ENCODE measurements around the gene SLC23A2. TPM values are rescaled to one million over a fixed set of nuclear protein-coding genes. Genes with fewer than 3 reads are reported as not detected.

Gene SLC23A2
- polyA plus RNA-seq, 1 donor from 2014 or later: 38.3 TPM

GRCh38 chr20:4920655-4921054 lies 80.7 kb downstream of the SLC23A2 start:
- Histone ChIP-seq H3K79me2 (replicated peaks; ENCODE audit: insufficient read depth, low read length) (no peaks in the 10 kb centered on the region), H3K36me3 (ENCODE audit: insufficient read depth, low read length) (no peaks in the 10 kb centered on the region), H3F3A (ENCODE audit: insufficient read depth, low read length, poor library complexity, severe bottlenecking) (no peaks in the 10 kb centered on the region), H4K20me1 (ENCODE audit: insufficient read depth) (no peaks in the 10 kb centered on the region), H3K27ac (ENCODE audit: low read length) (no peak overlapping the region), H3K9me2 (ENCODE audit: insufficient read depth, low read length) (no peaks in the 10 kb centered on the region), H3K4me3 (ENCODE audit: low read length) (no peak overlapping the region), H3K4me2 (ENCODE audit: low read length) (no peak overlapping the region), H3K9me3 (ENCODE audit: low read length) (no peaks in the 10 kb centered on the region), H2AFZ (ENCODE audit: low read depth, low read length) (no peak overlapping the region), H3K9ac (ENCODE audit: low read length) (no peak overlapping the region), H3K27me3 (ENCODE audit: insufficient read depth, low read depth, low read length) (no peaks in the 10 kb centered on the region)
- TF ChIP-seq POLR2AphosphoS5 (IDR thresholded peaks at IDR 0.05) (no peak), REST (IDR thresholded peaks at IDR 0.05; ENCODE audit: borderline replicate concordance) (no peak), EZH2 (IDR thresholded peaks at IDR 0.05; ENCODE audit: borderline replicate concordance, insufficient read depth, low read length, poor library complexity, severe bottlenecking) (no peak)

GRCh38 chr20:4920131-4920530 lies 81.2 kb downstream of the SLC23A2 start:
- Histone ChIP-seq H3K36me3 (ENCODE audit: insufficient read depth, low read length) (no peaks in the 10 kb centered on the region), H3K9ac (ENCODE audit: low read length) (no peak overlapping the region), H3K9me3 (ENCODE audit: low read length) (no peaks in the 10 kb centered on the region), H3K4me2 (ENCODE audit: low read length) (no peak overlapping the region), H3K4me3 (ENCODE audit: low read length) (no peak overlapping the region), H3K27me3 (ENCODE audit: insufficient read depth, low read depth, low read length) (no peaks in the 10 kb centered on the region), H4K20me1 (ENCODE audit: insufficient read depth) (no peaks in the 10 kb centered on the region), H2AFZ (ENCODE audit: low read depth, low read length) (no peak overlapping the region), H3K9me2 (ENCODE audit: insufficient read depth, low read length) (no peaks in the 10 kb centered on the region), H3K79me2 (replicated peaks; ENCODE audit: insufficient read depth, low read length) (no peaks in the 10 kb centered on the region), H3F3A (ENCODE audit: insufficient read depth, low read length, poor library complexity, severe bottlenecking) (no peaks in the 10 kb centered on the region), H3K27ac (ENCODE audit: low read length) (no peak overlapping the region)
- TF ChIP-seq RAD21 (conservative IDR thresholded peaks at IDR 0.05) (no peak), SMC3 (conservative IDR thresholded peaks at IDR 0.05; ENCODE audit: poor library complexity) (no peak), POLR2AphosphoS5 (IDR thresholded peaks at IDR 0.05) (no peak), EZH2 (IDR thresholded peaks at IDR 0.05; ENCODE audit: borderline replicate concordance, insufficient read depth, low read length, poor library complexity, severe bottlenecking) (no peak), MXI1 (conservative IDR thresholded peaks at IDR 0.05; ENCODE audit: poor library complexity, severe bottlenecking) (no peak), EP300 (conservative IDR thresholded peaks at IDR 0.05; ENCODE audit: poor library complexity, severe bottlenecking) (no peak), REST (IDR thresholded peaks at IDR 0.05; ENCODE audit: borderline replicate concordance) (no peak), TAF1 (IDR thresholded peaks at IDR 0.05; ENCODE audit: low read depth) (no peak), CTCF (IDR thresholded peaks at IDR 0.05; ENCODE audit: poor library complexity, severe bottlenecking) (no peak)

Data from neural cell (in vitro differentiated cells).